CD4-positive, alpha-beta T cell treated with Interleukin-15 for 1 hour (primary cell): ENCODE measurements around the gene PPIL4.

Experiments used
- DNase-seq: peaks from one replicate; pipeline ENCODE4 v3.0.0-alpha.2; 2020

The PPIL4 gene

DNA sequence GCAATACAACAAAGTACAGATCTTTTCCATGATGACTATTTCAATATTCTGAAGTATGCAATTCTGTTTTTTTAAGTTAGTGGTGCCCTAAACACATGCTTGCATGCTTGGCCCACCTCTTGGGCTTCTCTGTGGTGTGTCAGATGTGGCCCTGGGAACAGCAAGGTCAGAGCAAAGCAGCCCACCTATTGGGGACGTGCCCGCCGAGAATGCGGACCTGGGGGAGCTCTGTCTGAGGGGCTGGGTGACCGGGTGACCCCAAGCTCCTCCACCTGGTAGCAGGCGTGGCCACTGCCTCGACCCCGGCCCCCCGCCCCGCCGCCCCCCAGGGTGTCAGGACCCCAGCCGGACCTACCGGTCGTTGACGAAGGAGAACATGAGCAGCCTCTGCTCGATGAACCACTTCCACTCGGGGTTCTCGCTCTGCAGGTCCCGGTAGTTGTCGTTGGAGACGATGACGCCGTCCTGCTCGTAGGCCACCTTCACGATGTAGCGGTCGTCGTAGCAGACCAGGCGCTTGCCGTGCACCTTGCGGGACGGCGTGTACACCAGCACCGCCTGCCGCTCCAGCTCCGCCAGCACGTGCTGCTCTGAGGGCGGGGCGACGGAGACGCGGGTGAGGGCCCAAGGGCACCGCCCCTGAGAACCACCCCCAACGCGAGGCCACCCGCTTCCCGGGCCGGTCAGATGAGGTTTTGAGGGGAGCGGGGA is 89.4 kb downstream of the PPIL4 start:
- DNase-seq, result no peak

DNA sequence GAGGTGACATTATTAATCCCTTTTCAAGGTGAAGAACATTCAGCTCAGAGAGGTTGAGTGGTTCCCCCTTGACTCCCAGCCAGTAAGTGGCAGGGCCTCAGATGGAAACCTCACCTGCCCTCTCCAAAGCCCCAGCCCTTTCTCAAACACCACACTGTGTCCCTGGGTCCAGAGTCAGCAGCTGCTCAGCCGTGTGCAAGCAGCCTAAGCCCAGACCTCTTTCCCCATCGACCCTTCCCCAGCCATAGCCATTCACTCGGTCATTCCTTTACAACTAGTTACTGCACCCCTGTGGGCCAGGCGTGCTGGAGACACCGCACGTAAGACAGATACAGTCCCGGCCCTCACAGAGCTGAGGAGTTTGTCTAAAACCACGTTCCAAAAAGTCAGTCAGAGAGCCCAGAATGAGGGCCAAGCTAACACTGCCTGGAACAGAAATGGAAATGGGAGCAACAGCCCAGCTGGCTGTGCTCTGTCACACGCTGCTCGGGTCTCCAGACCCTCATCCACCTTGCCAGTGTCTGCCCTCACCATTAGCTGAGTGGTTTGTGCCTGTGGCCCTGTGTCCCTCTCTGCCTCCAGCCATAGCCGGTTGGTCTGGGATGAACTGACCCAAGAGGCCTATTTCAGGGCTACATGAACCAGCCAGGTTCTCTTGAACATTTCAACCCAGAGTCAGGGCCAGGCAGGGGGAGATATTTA is 90.7 kb downstream of the PPIL4 start:
- DNase-seq, result no peak
